GM23338 (cell line): ENCODE data around the gene HOXD4. TPM values are rescaled to one million over a fixed set of nuclear protein-coding genes. Genes with fewer than 3 reads are reported as not detected.

Source experiments
- ATAC-seq: fragments of 200-7000 bp; cut with Tn5 transposase; 3 replicates; pipeline ENCODE4 v1.9.1; 2020
- DNase-seq: peaks from one replicate; pipeline ENCODE4 v3.0.0-alpha.2; 2015; ENCODE audit warnings: low spot score
- H2AFZ ChIP-seq: fragments of 200-600 bp; sonication (generic); 2 replicates; pipeline ENCODE4 v1.8.0; 2016; ENCODE audit warnings: antibody characterized with exemption, mild to moderate bottlenecking, moderate library complexity
- H3F3A ChIP-seq: fragments of 200-600 bp; sonication (generic); replicated peaks from 2 replicates; pipeline ENCODE4 v1.8.0; 2017; ENCODE audit warnings: antibody characterized with exemption, mixed run types, low read depth
- H3K27ac ChIP-seq: fragments of 200-600 bp; sonication (generic); 2 replicates; pipeline ENCODE4 v1.6.1; 2016; ENCODE audit warnings: low read depth
- H3K27me3 ChIP-seq: fragments of 200-600 bp; sonication (generic); 2 replicates; pipeline ENCODE4 v1.8.0; 2016; ENCODE audit warnings: mild to moderate bottlenecking, mixed run types, moderate library complexity; ENCODE audit not compliant: insufficient read depth
- H3K36me3 ChIP-seq: fragments of 200-600 bp; sonication (generic); 2 replicates; pipeline ENCODE4 v1.8.0; 2016; ENCODE audit warnings: mild to moderate bottlenecking; ENCODE audit not compliant: insufficient read depth
- H3K4me1 ChIP-seq: fragments of 200-600 bp; sonication (generic); 2 replicates; pipeline ENCODE4 v1.8.0; 2016; ENCODE audit warnings: mild to moderate bottlenecking, moderate library complexity; ENCODE audit not compliant: insufficient read depth
- H3K4me2 ChIP-seq: fragments of 200-600 bp; sonication (generic); 2 replicates; pipeline ENCODE4 v1.7.1; 2017; ENCODE audit warnings: mixed run types
- H3K4me3 ChIP-seq: fragments of 200-600 bp; sonication (generic); 2 replicates; pipeline ENCODE4 v1.6.1; 2016; ENCODE audit warnings: mixed run types
- H3K79me2 ChIP-seq: fragments of 200-600 bp; sonication (generic); replicated peaks from 2 replicates; pipeline ENCODE4 v1.8.0; 2017; ENCODE audit warnings: mild to moderate bottlenecking; ENCODE audit not compliant: insufficient read depth
- H3K9me2 ChIP-seq: fragments of 200-600 bp; sonication (generic); 2 replicates; pipeline ENCODE4 v1.8.0; 2017; ENCODE audit not compliant: insufficient read depth
- H4K20me1 ChIP-seq: fragments of 200-600 bp; sonication (generic); replicated peaks from 2 replicates; pipeline ENCODE4 v1.8.0; 2017; ENCODE audit warnings: mild to moderate bottlenecking; ENCODE audit not compliant: insufficient read depth
- H3K27ac Mint-ChIP-seq: 2 replicates; pipeline ENCODE4 v1.8.0; 2020; ENCODE audit warnings: inconsistent platforms, mild to moderate bottlenecking, moderate library complexity, mixed read lengths
- H3K27me3 Mint-ChIP-seq: 3 replicates; pipeline ENCODE4 v1.8.0; 2022; ENCODE audit warnings: low read depth, mild to moderate bottlenecking, moderate library complexity, mixed read lengths, inconsistent platforms; ENCODE audit not compliant: insufficient read depth, poor library complexity
- H3K36me3 Mint-ChIP-seq: 3 replicates; pipeline ENCODE4 v1.8.0; 2021; ENCODE audit warnings: low read depth, mild to moderate bottlenecking, inconsistent platforms, moderate library complexity, mixed read lengths
- H3K4me1 Mint-ChIP-seq: 3 replicates; pipeline ENCODE4 v1.8.0; 2020; ENCODE audit warnings: mild to moderate bottlenecking, inconsistent platforms, mixed read lengths
- H3K4me3 Mint-ChIP-seq: 3 replicates; pipeline ENCODE4 v1.8.0; 2021; ENCODE audit warnings: moderate library complexity, mild to moderate bottlenecking, inconsistent platforms, mixed read lengths
- H3K9me3 Mint-ChIP-seq: 3 replicates; pipeline ENCODE4 v1.8.0; 2020; ENCODE audit warnings: moderate library complexity, mild to moderate bottlenecking, inconsistent platforms, mixed read lengths
- EZH2 ChIP-seq: fragments of 200-600 bp; sonication (generic); IDR thresholded peaks from one replicate; pipeline ENCODE4 v1.8.0; 2017; ENCODE audit warnings: antibody characterized with exemption, mild to moderate bottlenecking, low read depth; ENCODE audit not compliant: unreplicated experiment
- EZH2phosphoT487 ChIP-seq: fragments of 200-600 bp; sonication (generic); IDR thresholded peaks from one replicate; pipeline ENCODE4 v1.8.1; 2018; ENCODE audit warnings: antibody characterized with exemption; ENCODE audit not compliant: unreplicated experiment
- NANOG ChIP-seq: IDR thresholded peaks from 2 replicates; pipeline ENCODE4 v1.6.1; 2016; ENCODE audit warnings: antibody characterized with exemption, borderline replicate concordance
- STAT1 ChIP-seq: IDR thresholded peaks from one replicate; pipeline ENCODE4 v1.6.1; 2016; ENCODE audit warnings: antibody characterized with exemption; ENCODE audit not compliant: unreplicated experiment
- polyA plus RNA-seq: library from polyadenylated mRNA; unstranded; fragments of >200 nt; fragmentation: Nextera tagmentation; extraction: Ambion mirVana; gene quantifications from 2 replicates; pipeline ENCODE4 v1.2.1, GENCODE V29; 2016
- total RNA-seq: library from RNA; depleted of rRNA; stranded (reverse); fragments of >200 nt; shearing (Covaris generic); gene quantifications from 2 replicates; pipeline ENCODE4 v1.2.3, GENCODE V29; 2014
- TF ChIP-seq, protein P1 (sequence below), 2 experiments: fragments of 200-600 bp in 1 of 2; sonication (generic) in 1 of 2; conservative IDR thresholded peaks; 2 replicates each; pipeline versions ENCODE4 v1.5.1 to v1.6.1; 2016 to 2017; ENCODE audit warnings: antibody characterized with exemption in 2 of 2, low read depth in 2 of 2, mild to moderate bottlenecking in 2 of 2, moderate library complexity in 1 of 2

Gene HOXD4
- total and polyA plus RNA-seq, 2 experiments from 2014 or later, result not detected

DNA sequence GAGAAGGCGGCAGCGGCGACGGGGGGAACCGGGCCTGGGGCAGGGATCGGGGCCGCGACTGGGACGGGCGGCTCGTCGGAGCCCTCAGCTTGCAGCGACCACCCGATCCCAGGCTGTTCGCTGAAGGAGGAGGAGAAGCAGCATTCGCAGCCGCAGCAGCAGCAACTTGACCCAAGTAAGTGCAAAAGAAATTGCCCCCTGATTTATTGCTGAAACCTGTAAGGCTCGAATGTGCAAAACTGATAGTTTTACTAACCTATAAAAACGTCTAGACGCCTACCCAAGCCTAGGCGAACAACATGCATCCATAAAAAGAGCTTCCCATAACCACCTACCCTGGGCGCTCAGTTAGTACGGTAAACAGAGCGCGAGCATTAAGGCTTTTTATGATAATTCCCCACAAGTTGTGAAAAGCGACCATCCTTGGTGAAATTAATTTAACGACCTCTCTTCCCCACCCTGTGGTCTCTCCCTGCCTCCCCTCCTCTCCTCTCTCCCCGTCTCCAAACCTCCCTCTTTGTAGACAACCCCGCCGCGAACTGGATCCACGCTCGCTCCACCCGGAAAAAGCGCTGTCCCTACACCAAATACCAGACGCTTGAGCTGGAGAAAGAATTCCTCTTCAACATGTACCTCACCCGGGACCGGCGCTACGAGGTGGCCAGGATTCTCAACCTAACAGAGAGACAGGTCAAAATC lies 27.8 kb upstream of the HOXD4 start:
- no peaks in the 10 kb centered on the region for H3K9me2 ChIP-seq
- Mint-ChIP-seq H3K27me3 (peaks cover 99% of the 10 kb centered on the region), H3K36me3 (peaks cover 3% of the 10 kb centered on the region; the same call in 1 of the 3 replicates), H3K4me1 (peaks cover 22% of the 10 kb centered on the region), H3K9me3 (peaks cover 10% of the 10 kb centered on the region; the same call in 2 of the 3 replicates), H3K27ac (no peak overlapping the region), H3K4me3 (peak overlapping the region; percentile 45)
- peaks cover 12% of the 10 kb centered on the region for H3K4me1 ChIP-seq
- peaks cover 47% of the 10 kb centered on the region; the same call in 1 of the 2 replicates for H3F3A ChIP-seq
- H4K20me1 ChIP-seq, result peaks cover 31% of the 10 kb centered on the region
- peak overlapping the region; percentile 76 for H3K4me2 ChIP-seq
- H3K27ac ChIP-seq, result no peak overlapping the region
- H3K27me3 ChIP-seq, result peaks cover 100% of the 10 kb centered on the region
- ATAC-seq, result no peak; the same call in 2 of the 3 replicates
- peak overlapping the region; percentile 53 for H3K4me3 ChIP-seq
- DNase-seq, result no peak
- H3K36me3 ChIP-seq, result no peaks in the 10 kb centered on the region
- TF ChIP-seq EZH2phosphoT487 (peak; percentile 97), STAT1 (no peak), EZH2 (peak; percentile 98)
- TF ChIP-seq, protein P1, sequence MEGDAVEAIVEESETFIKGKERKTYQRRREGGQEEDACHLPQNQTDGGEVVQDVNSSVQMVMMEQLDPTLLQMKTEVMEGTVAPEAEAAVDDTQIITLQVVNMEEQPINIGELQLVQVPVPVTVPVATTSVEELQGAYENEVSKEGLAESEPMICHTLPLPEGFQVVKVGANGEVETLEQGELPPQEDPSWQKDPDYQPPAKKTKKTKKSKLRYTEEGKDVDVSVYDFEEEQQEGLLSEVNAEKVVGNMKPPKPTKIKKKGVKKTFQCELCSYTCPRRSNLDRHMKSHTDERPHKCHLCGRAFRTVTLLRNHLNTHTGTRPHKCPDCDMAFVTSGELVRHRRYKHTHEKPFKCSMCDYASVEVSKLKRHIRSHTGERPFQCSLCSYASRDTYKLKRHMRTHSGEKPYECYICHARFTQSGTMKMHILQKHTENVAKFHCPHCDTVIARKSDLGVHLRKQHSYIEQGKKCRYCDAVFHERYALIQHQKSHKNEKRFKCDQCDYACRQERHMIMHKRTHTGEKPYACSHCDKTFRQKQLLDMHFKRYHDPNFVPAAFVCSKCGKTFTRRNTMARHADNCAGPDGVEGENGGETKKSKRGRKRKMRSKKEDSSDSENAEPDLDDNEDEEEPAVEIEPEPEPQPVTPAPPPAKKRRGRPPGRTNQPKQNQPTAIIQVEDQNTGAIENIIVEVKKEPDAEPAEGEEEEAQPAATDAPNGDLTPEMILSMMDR (conservative IDR thresholded peaks at IDR 0.05; ENCODE audit: low read depth in 2 of 2), result no peak
- no peak overlapping the region for H2AFZ ChIP-seq
- no peaks in the 10 kb centered on the region for H3K79me2 ChIP-seq

DNA sequence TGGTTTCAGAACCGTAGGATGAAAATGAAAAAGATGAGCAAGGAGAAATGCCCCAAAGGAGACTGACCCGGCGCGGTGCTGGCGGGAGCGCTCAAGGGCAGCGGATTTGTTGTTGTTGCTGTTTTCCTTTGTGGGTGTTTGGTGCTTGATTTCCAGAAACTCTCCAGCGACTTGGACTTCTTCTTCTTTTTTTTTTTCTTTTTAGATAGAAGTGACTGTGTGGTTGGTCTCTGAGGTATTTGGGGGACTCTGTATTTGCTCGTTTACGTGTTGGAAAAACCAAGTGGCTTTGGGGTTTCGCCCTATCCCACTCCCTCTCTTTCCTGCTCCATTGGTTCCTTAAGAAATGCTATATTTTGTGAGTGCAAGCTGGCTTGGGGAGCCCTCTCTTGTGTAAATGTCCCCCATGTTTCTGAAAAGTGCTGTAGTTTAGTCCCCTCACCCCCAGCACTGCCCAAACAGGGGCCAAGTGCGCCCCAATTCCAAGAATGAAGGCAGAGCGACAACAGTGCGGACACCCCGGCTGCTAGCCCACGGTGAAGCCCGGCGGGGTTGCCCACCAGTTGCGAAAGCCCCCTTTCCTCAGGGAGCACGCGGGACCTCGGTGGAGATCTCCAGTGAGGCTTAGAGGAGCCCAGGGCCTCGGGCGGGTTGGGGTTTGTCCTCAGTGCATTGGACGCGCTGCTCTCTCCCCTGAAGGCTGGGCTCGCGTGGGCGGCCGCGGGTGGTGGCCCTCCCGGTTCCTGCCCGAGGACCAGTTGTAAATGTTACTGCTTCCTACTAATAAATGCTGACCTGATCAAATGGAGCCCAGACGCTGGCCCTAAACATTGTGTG lies 27.0 kb upstream of the HOXD4 start:
- H3K4me1 ChIP-seq, result peaks cover 16% of the 10 kb centered on the region
- peaks cover 10% of the 10 kb centered on the region; the same call in 2 of the 3 replicates for H3K9me3 Mint-ChIP-seq
- TF ChIP-seq NANOG (no peak), EZH2 (peak; percentile 82)
- peaks cover 25% of the 10 kb centered on the region for H3K4me1 Mint-ChIP-seq
- DNase-seq (no peak), ATAC-seq (no peak)
- H3K27ac Mint-ChIP-seq, result no peak overlapping the region
- H3K27ac ChIP-seq, result no peak overlapping the region
- no peaks in the 10 kb centered on the region for H3K36me3 ChIP-seq
- H3K36me3 Mint-ChIP-seq, result no peaks in the 10 kb centered on the region
- H3K27me3 ChIP-seq, result peaks cover 100% of the 10 kb centered on the region
- H3K79me2 ChIP-seq, result no peaks in the 10 kb centered on the region
- peaks cover 34% of the 10 kb centered on the region for H4K20me1 ChIP-seq
- 0 out of 2 replicates have a peak overlapping the region, but pooled peaks have one; percentile 38 for H3K4me2 ChIP-seq
- peak overlapping the region; percentile 45; the same call in 1 of the 3 replicates for H3K4me3 Mint-ChIP-seq
- H2AFZ ChIP-seq, result no peak overlapping the region
- H3K4me3 ChIP-seq, result no peak overlapping the region
- H3K9me2 ChIP-seq, result no peaks in the 10 kb centered on the region
- H3F3A ChIP-seq, result peaks cover 54% of the 10 kb centered on the region; the same call in 1 of the 2 replicates
- peaks cover 99% of the 10 kb centered on the region for H3K27me3 Mint-ChIP-seq
